DOHH2 (cell line): ENCODE results near the gene GPR153.

Experiments
- H3F3A ChIP-seq: fragments of 200-600 bp; sonication (generic), shearing (Covaris generic); 2 replicates; pipeline ENCODE4 v1.6.0; 2016; ENCODE audit warnings: antibody characterized with exemption, mild to moderate bottlenecking; ENCODE audit not compliant: control insufficient read depth, insufficient read depth
- H3K27ac ChIP-seq: fragments of 200-600 bp; sonication (generic); 2 replicates; pipeline ENCODE4 v1.5.1; 2014; ENCODE audit warnings: low read depth, mild to moderate bottlenecking, low read length, moderate library complexity
- H3K27me3 ChIP-seq: fragments of 200-600 bp; sonication (generic); 2 replicates; pipeline ENCODE4 v1.6.1; 2014; ENCODE audit warnings: mild to moderate bottlenecking, low read length, mixed read lengths; ENCODE audit not compliant: control insufficient read depth
- H3K36me3 ChIP-seq: fragments of 200-600 bp; sonication (generic); 2 replicates; pipeline ENCODE4 v1.6.1; 2014; ENCODE audit warnings: mild to moderate bottlenecking, low read length, moderate library complexity, mixed read lengths; ENCODE audit not compliant: control insufficient read depth
- H3K4me1 ChIP-seq: fragments of 200-600 bp; sonication (generic); 2 replicates; pipeline ENCODE4 v1.6.1; 2014; ENCODE audit warnings: mild to moderate bottlenecking, low read length, mixed read lengths; ENCODE audit not compliant: control insufficient read depth
- H3K4me2 ChIP-seq: fragments of 200-600 bp; sonication (generic); 2 replicates; pipeline ENCODE4 v1.6.0; 2014; ENCODE audit warnings: mild to moderate bottlenecking, low read length, moderate library complexity
- H3K4me3 ChIP-seq: fragments of 200-600 bp; sonication (generic); 2 replicates; pipeline ENCODE4 v1.5.1; 2014; ENCODE audit warnings: mild to moderate bottlenecking, low read length, mixed read lengths
- H3K79me2 ChIP-seq: fragments of 200-600 bp; sonication (generic); 2 replicates; pipeline ENCODE4 v1.6.1; 2014; ENCODE audit warnings: mild to moderate bottlenecking, low read length, mixed read lengths; ENCODE audit not compliant: control insufficient read depth
- H3K9me2 ChIP-seq: fragments of 200-600 bp; sonication (generic); replicated peaks from 2 replicates; pipeline ENCODE4 v1.6.1; 2014; ENCODE audit warnings: mild to moderate bottlenecking, low read length, mixed read lengths; ENCODE audit not compliant: control insufficient read depth
- H3K9me3 ChIP-seq: fragments of 200-600 bp; sonication (generic); 2 replicates; pipeline ENCODE4 v1.6.1; 2014; ENCODE audit warnings: antibody characterized with exemption, low read length, mixed read lengths; ENCODE audit not compliant: control insufficient read depth, insufficient read depth
- H4K20me1 ChIP-seq: fragments of 200-600 bp; sonication (generic); 2 replicates; pipeline ENCODE4 v1.6.0; 2014; ENCODE audit warnings: low read depth, mild to moderate bottlenecking, antibody characterized with exemption, low read length, moderate library complexity; ENCODE audit not compliant: control insufficient read depth, insufficient read depth
- CTCF ChIP-seq: fragments of 200-600 bp; sonication (generic); IDR thresholded peaks from one replicate; pipeline ENCODE4 v1.5.1; 2014; ENCODE audit warnings: antibody characterized with exemption, mild to moderate bottlenecking, low read depth, low read length; ENCODE audit not compliant: poor library complexity, severe bottlenecking
- EZH2phosphoT487 ChIP-seq: fragments of 200-600 bp; sonication (generic); IDR thresholded peaks from 2 replicates; pipeline ENCODE4 v1.6.1; 2017; ENCODE audit warnings: borderline replicate concordance, mild to moderate bottlenecking, antibody characterized with exemption, low read length, moderate library complexity, mixed read lengths

Gene GPR153

GRCh38 chr1:6263716-6264115 is 2.8 kb upstream of the GPR153 start:
- Histone ChIP-seq H3K27me3 (peaks cover 26% of the 10 kb centered on the region), H3K4me3 (no peak overlapping the region), H3K79me2 (no peaks in the 10 kb centered on the region), H3K4me2 (no peak overlapping the region), H3K9me3 (no peaks in the 10 kb centered on the region), H3K36me3 (no peaks in the 10 kb centered on the region), H4K20me1 (peaks cover 6% of the 10 kb centered on the region), H3K4me1 (peaks cover 25% of the 10 kb centered on the region), H3F3A (no peaks in the 10 kb centered on the region; the same call in 1 of the 2 replicates), H3K27ac (no peak overlapping the region), H3K9me2 (no peaks in the 10 kb centered on the region)
- TF ChIP-seq CTCF (no peak), EZH2phosphoT487 (no peak)

- no peak overlapping the region for H3K4me3 ChIP-seq
These were observed 1.9 kb upstream of the GPR153 start for GRCh38 chr1:6262555-6263420.

GRCh38 chr1:6261615-6261995 is 707 bp upstream of the GPR153 start:
- Histone ChIP-seq H3K4me3 (no peak overlapping the region), H3K4me1 (peaks cover 25% of the 10 kb centered on the region), H3K36me3 (no peaks in the 10 kb centered on the region), H3K27ac (no peak overlapping the region), H3F3A (no peaks in the 10 kb centered on the region; the same call in 1 of the 2 replicates), H3K27me3 (peaks cover 29% of the 10 kb centered on the region), H3K79me2 (no peaks in the 10 kb centered on the region), H3K9me3 (no peaks in the 10 kb centered on the region), H4K20me1 (peaks cover 9% of the 10 kb centered on the region), H3K4me2 (peak overlapping the region; percentile 57), H3K9me2 (no peaks in the 10 kb centered on the region)
- TF ChIP-seq CTCF (no peak), EZH2phosphoT487 (no peak)

More at GRCh38 chr1:6262555-6263420, 1.9 kb upstream of the GPR153 start:
- TF ChIP-seq CTCF (no peak), EZH2phosphoT487 (no peak)
- H3K4me2 ChIP-seq, result no peak overlapping the region
- H3K27me3 ChIP-seq, result peaks cover 29% of the 10 kb centered on the region
- H4K20me1 ChIP-seq, result peaks cover 6% of the 10 kb centered on the region
- H3K36me3 ChIP-seq, result no peaks in the 10 kb centered on the region
- no peaks in the 10 kb centered on the region; the same call in 1 of the 2 replicates for H3F3A ChIP-seq
- H3K4me1 ChIP-seq, result peaks cover 25% of the 10 kb centered on the region
- H3K9me3 ChIP-seq, result no peaks in the 10 kb centered on the region
- H3K9me2 ChIP-seq, result no peaks in the 10 kb centered on the region
- H3K79me2 ChIP-seq, result no peaks in the 10 kb centered on the region
- no peak overlapping the region for H3K27ac ChIP-seq
